ENCODE measurements around the gene ARHGEF37. TPM values are rescaled to one million over a fixed set of nuclear protein-coding genes. Genes with fewer than 3 reads are reported as not detected.

ARHGEF37 gene
- total and polyA plus RNA-seq, 2 of the 8 experiments (the other 6 are each of a cell fraction or from before 2014, with no cell fraction given), result 0.21 to 0.48 TPM

DNA sequence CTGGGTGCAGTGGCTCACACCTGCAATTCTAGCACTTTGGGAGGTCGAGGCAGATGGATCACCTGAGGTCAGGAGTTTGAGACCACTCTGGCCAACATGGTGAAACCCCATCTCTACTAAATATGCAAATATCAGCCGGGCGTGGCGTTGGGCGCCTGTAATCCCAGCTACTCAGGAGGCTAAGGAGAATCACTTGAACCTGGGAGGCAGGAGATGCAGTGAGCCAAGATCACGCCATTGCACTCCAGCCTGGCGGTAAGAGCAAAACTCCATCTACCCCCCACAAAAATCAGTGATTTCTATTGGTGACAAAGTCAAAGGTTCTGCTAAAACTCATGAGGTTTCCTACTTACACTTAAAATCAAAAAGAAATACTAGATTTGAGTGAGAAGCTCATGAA is 48.9 kb upstream of the ARHGEF37 start:
- no peak overlapping the region for H2BK15ac ChIP-seq (ENCODE audit: low read length)
- H3K79me2 ChIP-seq (ENCODE audit: control insufficient read depth in 1 of 2, insufficient read depth in 2 of 2, low read length in 2 of 2), result peaks cover 67 to 100% of the 10 kb centered on the region in 2 experiments
- peaks cover 0 to 10% (median 0%) of the 10 kb centered on the region in 4 experiments; a peak in 2 of 8 replicates for H3K36me3 ChIP-seq (ENCODE audit: control insufficient read depth in 2 of 4, insufficient read depth in 4 of 4, low read length in 3 of 4)
- no peak overlapping the region for H2AK5ac ChIP-seq (ENCODE audit: low read depth, low read length)
- no peak overlapping the region for H4K5ac ChIP-seq (ENCODE audit: insufficient read length, low read depth, low read length)
- FAIRE-seq (no peak), DNase-seq (ENCODE audit: low read depth in 1 of 2, low spot score in 2 of 2) (no peak)
- H2BK12ac ChIP-seq (ENCODE audit: low read depth, low read length), result no peak overlapping the region
- ChIA-PET CTCF (ENCODE audit: partially characterized antibody) (interaction anchor here (0.7 to 1.9 kb wide), 5 partner anchors 18 to 92 kb away, joined by 3 to 4 read pairs (median 3); no protein-coding TSS in a partner anchor), POLR2A (ENCODE audit: partially characterized antibody) (interaction anchor here (0.6 to 1.7 kb wide), 2 partner anchors 8 to 11 kb away, joined by 4 to 5 read pairs; no protein-coding TSS in a partner anchor)
- H3K79me1 ChIP-seq (ENCODE audit: low read depth, low read length), result peaks cover 2% of the 10 kb centered on the region; the same call in 1 of the 2 replicates
- H3K14ac ChIP-seq (ENCODE audit: insufficient read length), result no peak overlapping the region
- H4K20me1 ChIP-seq (replicated peaks in 1 of 2; ENCODE audit: control insufficient read depth in 1 of 2, insufficient read depth in 2 of 2, low read length in 2 of 2), result peaks cover 29 to 31% of the 10 kb centered on the region in 2 experiments
- H2BK20ac ChIP-seq (ENCODE audit: low read length), result no peak overlapping the region
- no peak overlapping the region for H3K23ac ChIP-seq (ENCODE audit: insufficient read length)
- H3K56ac ChIP-seq (replicated peaks; ENCODE audit: insufficient read length, low read depth, low read length), result no peak overlapping the region
- H3K23me2 ChIP-seq (ENCODE audit: low read depth, low read length), result no peaks in the 10 kb centered on the region
- no peaks in the 10 kb centered on the region for H3K9me3 ChIP-seq (ENCODE audit: insufficient read depth in 2 of 2, low read depth in 1 of 2, low read length in 1 of 2)
- H3K4me3 ChIP-seq (ENCODE audit: extremely low read depth in 1 of 4, insufficient read depth in 2 of 4, low read depth in 3 of 4, low read length in 4 of 4), result no peak overlapping the region
- no peak overlapping the region for H3K4me2 ChIP-seq (ENCODE audit: insufficient read depth in 1 of 2, low read depth in 2 of 2, low read length in 2 of 2)
- no peak overlapping the region for H2AFZ ChIP-seq (ENCODE audit: low read length)
- WGBS, 2 experiments (ENCODE audit: extremely low coverage in 1 of 2, insufficient coverage in 1 of 2, insufficient read length in 1 of 2, insufficient replicate concordance in 2 of 2, low coverage in 1 of 2, low lambda C conversion rate in 2 of 2, missing lambda C conversion rate in 1 of 2), result 96% methylated on average over 7 of the region's 7 CpGs; no CpG with 5 or more reads in 1 of the 2 experiments
- peaks cover 0 to 11% (median 4%) of the 10 kb centered on the region in 4 experiments; a peak in 3 of 7 replicates for H3K4me1 ChIP-seq (replicated peaks in 1 of 4; ENCODE audit: control insufficient read depth in 3 of 4, insufficient read depth in 4 of 4, low read length in 3 of 4)
- no peak overlapping the region; the same call in 1 of the 2 replicates for H4K8ac ChIP-seq (ENCODE audit: extremely low read depth, insufficient read depth, low read length)
- no peak overlapping the region for H3K27ac ChIP-seq (ENCODE audit: low read depth, low read length)
- H3K18ac ChIP-seq (ENCODE audit: extremely low read depth, low read length), result no peak overlapping the region
- no peak overlapping the region for H2BK120ac ChIP-seq (replicated peaks; ENCODE audit: low read depth, low read length)
- H3K27me3 ChIP-seq (replicated peaks in 1 of 4; ENCODE audit: control insufficient read depth in 3 of 4, extremely low read depth in 1 of 4, insufficient read depth in 3 of 4, low read length in 3 of 4), result no peaks in the 10 kb centered on the region
- no peak overlapping the region for H4K91ac ChIP-seq (replicated peaks; ENCODE audit: insufficient read length, low read length)
- H3K9ac ChIP-seq (replicated peaks in 1 of 4; ENCODE audit: extremely low read depth in 1 of 4, low read depth in 3 of 4, low read length in 3 of 4), result no peak overlapping the region
- no peak overlapping the region for H3K4ac ChIP-seq (replicated peaks; ENCODE audit: insufficient read length, low read depth, low read length)
- H2BK5ac ChIP-seq (ENCODE audit: low read depth, low read length), result no peak overlapping the region
- no peak for TF ChIP-seq RXRA (IDR thresholded peaks at IDR 0.05; ENCODE audit: insufficient read depth, low read depth, low read length)
- TF ChIP-seq, protein P1, sequence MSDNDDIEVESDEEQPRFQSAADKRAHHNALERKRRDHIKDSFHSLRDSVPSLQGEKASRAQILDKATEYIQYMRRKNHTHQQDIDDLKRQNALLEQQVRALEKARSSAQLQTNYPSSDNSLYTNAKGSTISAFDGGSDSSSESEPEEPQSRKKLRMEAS (IDR thresholded peaks at IDR 0.05), result no peak
- no peak for TF ChIP-seq SIN3A (conservative IDR thresholded peaks at IDR 0.05 in 1 of 2, IDR thresholded peaks at IDR 0.05 in 1 of 2; ENCODE audit: low read depth in 1 of 2, low read length in 2 of 2)
- TF ChIP-seq TAF7 (optimal IDR thresholded peaks at IDR 0.05; ENCODE audit: borderline replicate concordance, low read depth, low read length), result no peak
- no peak for TF ChIP-seq NANOG (IDR thresholded peaks at IDR 0.05; ENCODE audit: insufficient read depth, low read depth, low read length, poor library complexity, severe bottlenecking)
- TF ChIP-seq ZNF274 (IDR thresholded peaks at IDR 0.05; ENCODE audit: borderline replicate concordance, extremely low read depth, low read length), result no peak
- TF ChIP-seq TBP (IDR thresholded peaks at IDR 0.05; ENCODE audit: low read depth, low read length), result no peak
- no peak for TF ChIP-seq POLR2A (IDR thresholded peaks at IDR 0.05; ENCODE audit: control extremely low read depth in 1 of 2, low read depth in 2 of 2, low read length in 2 of 2)
- no peak for TF ChIP-seq CREB1 (IDR thresholded peaks at IDR 0.05)
- no peak for TF ChIP-seq HDAC2 (IDR thresholded peaks at IDR 0.05; ENCODE audit: borderline replicate concordance in 1 of 2, low read depth in 2 of 2, low read length in 2 of 2)
- TF ChIP-seq, protein P2, sequence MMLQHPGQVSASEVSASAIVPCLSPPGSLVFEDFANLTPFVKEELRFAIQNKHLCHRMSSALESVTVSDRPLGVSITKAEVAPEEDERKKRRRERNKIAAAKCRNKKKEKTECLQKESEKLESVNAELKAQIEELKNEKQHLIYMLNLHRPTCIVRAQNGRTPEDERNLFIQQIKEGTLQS (IDR thresholded peaks at IDR 0.05; ENCODE audit: insufficient read depth, low read depth, low read length), result no peak
- no peak for TF ChIP-seq KDM5A (IDR thresholded peaks at IDR 0.05; ENCODE audit: low read length)
- TF ChIP-seq TAF1 (IDR thresholded peaks at IDR 0.05; ENCODE audit: low read depth, low read length), result no peak
